ENCODE data around the gene CDRT4. TPM values are rescaled to one million over a fixed set of nuclear protein-coding genes. Genes with fewer than 3 reads are reported as not detected.

CDRT4 gene
- total and polyA plus RNA-seq, 10 of the 15 experiments (the other 5 are each of a cell fraction or from before 2014, with no cell fraction given): 0.11 to 1.3 (median 0.51) TPM; not detected in 3

DNA sequence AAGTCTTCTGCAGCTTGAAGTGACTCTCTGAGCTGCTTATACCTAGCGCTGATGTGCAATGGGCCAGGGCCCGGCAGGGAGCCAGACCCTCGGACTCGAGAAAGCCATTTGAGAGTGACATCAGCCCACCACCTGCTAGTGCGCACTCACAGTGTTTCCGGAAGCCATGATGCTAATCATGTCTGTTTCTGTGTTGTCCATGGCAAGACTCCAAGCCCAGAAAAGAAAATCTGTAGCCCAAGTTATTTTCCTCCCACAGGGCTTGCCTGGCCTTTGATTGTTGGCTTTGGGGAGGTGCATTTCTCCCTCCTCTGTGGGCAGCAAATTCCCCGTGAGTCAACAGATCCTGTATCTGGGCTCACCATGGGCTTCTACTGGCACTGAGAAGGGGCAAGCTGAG, 1.8 kb upstream of the CDRT4 start:
- Histone ChIP-seq H2AFZ (ENCODE audit: control insufficient read depth, low read depth, low read length) (no peak overlapping the region), H3K36me3 (ENCODE audit: control insufficient read depth in 2 of 2, insufficient read depth in 2 of 2, low read length in 1 of 2) (no peaks in the 10 kb centered on the region), H3K9ac (ENCODE audit: control insufficient read depth, insufficient read depth, low read length) (no peak overlapping the region), H3K4me3 (no peak overlapping the region), H3K4me2 (ENCODE audit: control insufficient read depth, insufficient read depth) (no peak overlapping the region), H3K27ac (ENCODE audit: control insufficient read depth, insufficient read depth) (no peak overlapping the region), H4K20me1 (ENCODE audit: control insufficient read depth, insufficient read depth) (no peaks in the 10 kb centered on the region), H3K79me2 (ENCODE audit: control insufficient read depth, insufficient read depth, low read length) (no peaks in the 10 kb centered on the region), H3K4me1 (ENCODE audit: control insufficient read depth, insufficient read depth, low read length) (no peaks in the 10 kb centered on the region), H3K27me3 (replicated peaks in 1 of 2; ENCODE audit: control insufficient read depth in 2 of 2, insufficient read depth in 2 of 2, low read length in 1 of 2) (no peaks in the 10 kb centered on the region), H3K9me3 (replicated peaks; ENCODE audit: control insufficient read depth, insufficient read depth, low read length) (no peaks in the 10 kb centered on the region)
- ChIA-PET RAD21 (ENCODE audit: unreplicated experiment) (no interaction called here), SMC1A (ENCODE audit: uncharacterized antibody, unreplicated experiment) (interaction anchor here (0.7 kb wide), 1 partner anchor 378 kb away, joined by 3 read pairs; no protein-coding TSS in a partner anchor), POLR2A (no interaction called here), CTCF (no interaction called here)
- in situ Hi-C loops (cut with MboI) (no loop called here), intact Hi-C loops (cut with micrococcal nuclease; ENCODE audit: unreplicated experiment) (no loop called here)
- FAIRE-seq: no peak
- no peak for DNase-seq (ENCODE audit: low read depth, low spot score)
- WGBS (ENCODE audit: insufficient coverage, insufficient replicate concordance, low lambda C conversion rate, missing lambda C conversion rate): 37% methylated on average over 7 of the region's 7 CpGs
- no peak for ATAC-seq
- TF ChIP-seq ZBED1 (IDR thresholded peaks at IDR 0.05; ENCODE audit: borderline replicate concordance): no peak
- BruUV-seq (replicated peaks): no TSS peak

DNA sequence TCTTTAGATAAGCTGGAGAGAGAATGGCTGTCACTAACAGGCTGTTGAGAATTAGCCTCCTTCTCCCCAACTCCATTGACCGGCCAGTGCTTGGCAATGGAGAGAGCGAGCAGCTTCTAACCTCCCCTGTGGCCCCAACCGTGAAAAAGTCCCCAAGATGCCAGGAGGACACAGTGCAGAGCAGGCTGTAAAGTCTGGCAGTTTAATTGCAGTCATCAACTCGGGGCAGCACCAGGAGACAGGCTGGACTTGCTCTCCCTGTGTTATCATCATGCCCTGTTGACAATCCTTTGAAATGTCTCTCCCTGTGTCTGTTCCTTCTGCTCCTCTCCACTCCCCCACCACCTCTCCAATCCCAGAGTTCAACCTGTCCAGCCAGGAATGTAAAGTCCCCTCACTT, 705 bp upstream of the CDRT4 start:
- FAIRE-seq: no peak
- in situ Hi-C loops (cut with MboI) (no loop called here), intact Hi-C loops (cut with micrococcal nuclease; ENCODE audit: unreplicated experiment) (no loop called here)
- Histone ChIP-seq H3K27ac (ENCODE audit: control insufficient read depth, insufficient read depth) (no peak overlapping the region), H3K9me3 (replicated peaks; ENCODE audit: control insufficient read depth, insufficient read depth, low read length) (no peaks in the 10 kb centered on the region), H3K79me2 (ENCODE audit: control insufficient read depth, insufficient read depth, low read length) (no peaks in the 10 kb centered on the region), H3K27me3 (replicated peaks in 1 of 2; ENCODE audit: control insufficient read depth in 2 of 2, insufficient read depth in 2 of 2, low read length in 1 of 2) (no peaks in the 10 kb centered on the region), H3K4me3 (no peak overlapping the region), H3K4me2 (ENCODE audit: control insufficient read depth, insufficient read depth) (no peak overlapping the region), H3K9ac (ENCODE audit: control insufficient read depth, insufficient read depth, low read length) (no peak overlapping the region), H3K36me3 (ENCODE audit: control insufficient read depth in 2 of 2, insufficient read depth in 2 of 2, low read length in 1 of 2) (no peaks in the 10 kb centered on the region), H3K4me1 (ENCODE audit: control insufficient read depth, insufficient read depth, low read length) (no peaks in the 10 kb centered on the region), H2AFZ (ENCODE audit: control insufficient read depth, low read depth, low read length) (no peak overlapping the region), H4K20me1 (ENCODE audit: control insufficient read depth, insufficient read depth) (no peaks in the 10 kb centered on the region)
- ChIA-PET SMC1A (ENCODE audit: uncharacterized antibody, unreplicated experiment) (no interaction called here), CTCF (no interaction called here), RAD21 (ENCODE audit: unreplicated experiment) (no interaction called here), POLR2A (no interaction called here)
- no peak for ATAC-seq
- WGBS (ENCODE audit: insufficient coverage, insufficient replicate concordance, low lambda C conversion rate, missing lambda C conversion rate): 16% methylated on average over 4 of the region's 4 CpGs
- no TSS peak for BruUV-seq (replicated peaks)
- DNase-seq (ENCODE audit: low read depth, low spot score): no peak
- TF ChIP-seq ETV6 (conservative IDR thresholded peaks at IDR 0.05 in 1 of 2, IDR thresholded peaks at IDR 0.05 in 1 of 2; ENCODE audit: borderline replicate concordance in 1 of 2, low read depth in 1 of 2): no peak
- TF ChIP-seq TARDBP (IDR thresholded peaks at IDR 0.05; ENCODE audit: borderline replicate concordance): no peak
- TF ChIP-seq, protein P1, sequence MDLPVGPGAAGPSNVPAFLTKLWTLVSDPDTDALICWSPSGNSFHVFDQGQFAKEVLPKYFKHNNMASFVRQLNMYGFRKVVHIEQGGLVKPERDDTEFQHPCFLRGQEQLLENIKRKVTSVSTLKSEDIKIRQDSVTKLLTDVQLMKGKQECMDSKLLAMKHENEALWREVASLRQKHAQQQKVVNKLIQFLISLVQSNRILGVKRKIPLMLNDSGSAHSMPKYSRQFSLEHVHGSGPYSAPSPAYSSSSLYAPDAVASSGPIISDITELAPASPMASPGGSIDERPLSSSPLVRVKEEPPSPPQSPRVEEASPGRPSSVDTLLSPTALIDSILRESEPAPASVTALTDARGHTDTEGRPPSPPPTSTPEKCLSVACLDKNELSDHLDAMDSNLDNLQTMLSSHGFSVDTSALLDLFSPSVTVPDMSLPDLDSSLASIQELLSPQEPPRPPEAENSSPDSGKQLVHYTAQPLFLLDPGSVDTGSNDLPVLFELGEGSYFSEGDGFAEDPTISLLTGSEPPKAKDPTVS (IDR thresholded peaks at IDR 0.05; ENCODE audit: low read depth, low read length): no peak
- TF ChIP-seq EZH2 (IDR thresholded peaks at IDR 0.05; ENCODE audit: borderline replicate concordance, control insufficient read depth, low read depth, low read length): no peak
- TF ChIP-seq, protein P2, sequence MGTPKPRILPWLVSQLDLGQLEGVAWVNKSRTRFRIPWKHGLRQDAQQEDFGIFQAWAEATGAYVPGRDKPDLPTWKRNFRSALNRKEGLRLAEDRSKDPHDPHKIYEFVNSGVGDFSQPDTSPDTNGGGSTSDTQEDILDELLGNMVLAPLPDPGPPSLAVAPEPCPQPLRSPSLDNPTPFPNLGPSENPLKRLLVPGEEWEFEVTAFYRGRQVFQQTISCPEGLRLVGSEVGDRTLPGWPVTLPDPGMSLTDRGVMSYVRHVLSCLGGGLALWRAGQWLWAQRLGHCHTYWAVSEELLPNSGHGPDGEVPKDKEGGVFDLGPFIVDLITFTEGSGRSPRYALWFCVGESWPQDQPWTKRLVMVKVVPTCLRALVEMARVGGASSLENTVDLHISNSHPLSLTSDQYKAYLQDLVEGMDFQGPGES (IDR thresholded peaks at IDR 0.05): no peak
- TF ChIP-seq, protein P3, sequence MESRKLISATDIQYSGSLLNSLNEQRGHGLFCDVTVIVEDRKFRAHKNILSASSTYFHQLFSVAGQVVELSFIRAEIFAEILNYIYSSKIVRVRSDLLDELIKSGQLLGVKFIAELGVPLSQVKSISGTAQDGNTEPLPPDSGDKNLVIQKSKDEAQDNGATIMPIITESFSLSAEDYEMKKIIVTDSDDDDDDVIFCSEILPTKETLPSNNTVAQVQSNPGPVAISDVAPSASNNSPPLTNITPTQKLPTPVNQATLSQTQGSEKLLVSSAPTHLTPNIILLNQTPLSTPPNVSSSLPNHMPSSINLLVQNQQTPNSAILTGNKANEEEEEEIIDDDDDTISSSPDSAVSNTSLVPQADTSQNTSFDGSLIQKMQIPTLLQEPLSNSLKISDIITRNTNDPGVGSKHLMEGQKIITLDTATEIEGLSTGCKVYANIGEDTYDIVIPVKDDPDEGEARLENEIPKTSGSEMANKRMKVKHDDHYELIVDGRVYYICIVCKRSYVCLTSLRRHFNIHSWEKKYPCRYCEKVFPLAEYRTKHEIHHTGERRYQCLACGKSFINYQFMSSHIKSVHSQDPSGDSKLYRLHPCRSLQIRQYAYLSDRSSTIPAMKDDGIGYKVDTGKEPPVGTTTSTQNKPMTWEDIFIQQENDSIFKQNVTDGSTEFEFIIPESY (IDR thresholded peaks at IDR 0.05): no peak
- TF ChIP-seq, protein P4, sequence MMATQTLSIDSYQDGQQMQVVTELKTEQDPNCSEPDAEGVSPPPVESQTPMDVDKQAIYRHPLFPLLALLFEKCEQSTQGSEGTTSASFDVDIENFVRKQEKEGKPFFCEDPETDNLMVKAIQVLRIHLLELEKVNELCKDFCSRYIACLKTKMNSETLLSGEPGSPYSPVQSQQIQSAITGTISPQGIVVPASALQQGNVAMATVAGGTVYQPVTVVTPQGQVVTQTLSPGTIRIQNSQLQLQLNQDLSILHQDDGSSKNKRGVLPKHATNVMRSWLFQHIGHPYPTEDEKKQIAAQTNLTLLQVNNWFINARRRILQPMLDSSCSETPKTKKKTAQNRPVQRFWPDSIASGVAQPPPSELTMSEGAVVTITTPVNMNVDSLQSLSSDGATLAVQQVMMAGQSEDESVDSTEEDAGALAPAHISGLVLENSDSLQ (IDR thresholded peaks at IDR 0.05): no peak
